ENCODE results near the gene METTL26. TPM values are rescaled to one million over a fixed set of nuclear protein-coding genes. Genes with fewer than 3 reads are reported as not detected.
A peak's percentile ranks its signal among the peaks of the same experiment; 100 is the strongest.

METTL26 gene
- 30.5 and 94.1 TPM in 2 replicates for total RNA-seq (2011; cell fraction: chromatin; rRNA removed; ENCODE audit: low replicate concordance)
- 171 and 175 TPM in 2 replicates for total RNA-seq (2011; cell fraction: nucleolus; rRNA removed)
- 71.2 and 82.5 TPM in 2 replicates for total RNA-seq (2011; cell fraction: nucleoplasm; rRNA removed)
- 198 and 279 TPM in 2 replicates for total RNA-seq (2014; rRNA removed)
- total RNA-seq (2014; rRNA removed; fragmentation: Illumina TruSeq; extraction: Trizol), result 22.9 and 36.2 TPM in 2 replicates
- 75.4 and 76.5 TPM in 2 replicates for total RNA-seq (2015; rRNA removed; fragmentation: Illumina TruSeq; extraction: Trizol)
- total RNA-seq (2021), result 177 and 184 TPM in 2 replicates
- 105 and 115 TPM in 2 replicates for polyA plus RNA-seq (2011; rRNA removed)
- 139 and 392 TPM in 2 replicates for polyA plus RNA-seq (2011; cell fraction: cytosol; rRNA removed)
- 292 and 379 TPM in 2 replicates for polyA plus RNA-seq (2011; cell fraction: nucleus; rRNA removed)
- polyA plus RNA-seq (2012), result 145 and 152 TPM in 2 replicates
- polyA plus RNA-seq (2014; fragmentation: Illumina TruSeq; extraction: Trizol), result 80.9 and 91.6 TPM in 2 replicates
- polyA plus RNA-seq (2014; fragmentation: Nextera tagmentation; extraction: Ambion mirVana), result 10 to 100 TPM in 1 of 2 experiments, 1 to 10 TPM in 1; 7.3 to 11.6 TPM
- polyA plus RNA-seq (2014; rRNA removed), result 262 and 265 TPM in 2 replicates
- polyA minus RNA-seq (2011; rRNA and poly(A)+ RNA removed), result 8.4 and 17.6 TPM in 2 replicates
- 56.4 and 65.7 TPM in 2 replicates for polyA minus RNA-seq (2011; cell fraction: cytosol; rRNA and poly(A)+ RNA removed)
- polyA minus RNA-seq (2011; cell fraction: nucleus; rRNA and poly(A)+ RNA removed), result 80.4 and 108 TPM in 2 replicates
- percentile 83 among the genes with signal in this experiment for Bru-seq, nascent RNA
- BruChase-seq, experiment 1, labeled RNA remaining after a 2-hour chase, result percentile 66 among the genes with signal in this experiment
- percentile 69 among the genes with signal in this experiment for BruChase-seq, experiment 2, labeled RNA remaining after a 6-hour chase
- long read RNA-seq, experiment 1, transcript METTL26-203 (4 exons, 604 nt), result minor isoform, 32 of 227 reads
- long read RNA-seq, experiment 1, transcript METTL26-208 (5 exons, 518 nt), result minor isoform, 21 of 227 reads
- long read RNA-seq, experiment 1, transcript METTL26-206 (3 exons, 1,710 nt), result minor isoform, 25 of 227 reads
- long read RNA-seq, experiment 1, transcript METTL26-211 (5 exons, 588 nt), result major isoform, 50 of 227 reads
- long read RNA-seq, experiment 1, partial matches to known transcripts, result 42 of 227 reads
- long read RNA-seq, experiment 1, other reads (novel, unspliced or antisense), result 24 of 227 reads
- long read RNA-seq, experiment 2, transcript METTL26-203 (4 exons, 604 nt), result minor isoform, 13 of 135 reads
- long read RNA-seq, experiment 2, transcript METTL26-208 (5 exons, 518 nt), result minor isoform, 20 of 135 reads
- long read RNA-seq, experiment 2, transcript METTL26-211 (5 exons, 588 nt), result major isoform, 21 of 135 reads
- long read RNA-seq, experiment 2, transcript METTL26-201 (6 exons, 794 nt), result minor isoform, 8 of 135 reads
- long read RNA-seq, experiment 2, partial matches to known transcripts, result 4 of 135 reads
- long read RNA-seq, experiment 2, other reads (novel, unspliced or antisense), result 53 of 135 reads
- long read RNA-seq, experiment 3, transcript METTL26-202 (3 exons, 544 nt), result minor isoform, 23 of 183 reads
- long read RNA-seq, experiment 3, transcript METTL26-208 (5 exons, 518 nt), result minor isoform, 31 of 183 reads
- long read RNA-seq, experiment 3, transcript METTL26-203 (4 exons, 604 nt), result minor isoform, 27 of 183 reads
- long read RNA-seq, experiment 3, transcript METTL26-211 (5 exons, 588 nt), result major isoform, 43 of 183 reads
- long read RNA-seq, experiment 3, partial matches to known transcripts, result 5 of 183 reads
- long read RNA-seq, experiment 3, other reads (novel, unspliced or antisense), result 29 of 183 reads

DNA sequence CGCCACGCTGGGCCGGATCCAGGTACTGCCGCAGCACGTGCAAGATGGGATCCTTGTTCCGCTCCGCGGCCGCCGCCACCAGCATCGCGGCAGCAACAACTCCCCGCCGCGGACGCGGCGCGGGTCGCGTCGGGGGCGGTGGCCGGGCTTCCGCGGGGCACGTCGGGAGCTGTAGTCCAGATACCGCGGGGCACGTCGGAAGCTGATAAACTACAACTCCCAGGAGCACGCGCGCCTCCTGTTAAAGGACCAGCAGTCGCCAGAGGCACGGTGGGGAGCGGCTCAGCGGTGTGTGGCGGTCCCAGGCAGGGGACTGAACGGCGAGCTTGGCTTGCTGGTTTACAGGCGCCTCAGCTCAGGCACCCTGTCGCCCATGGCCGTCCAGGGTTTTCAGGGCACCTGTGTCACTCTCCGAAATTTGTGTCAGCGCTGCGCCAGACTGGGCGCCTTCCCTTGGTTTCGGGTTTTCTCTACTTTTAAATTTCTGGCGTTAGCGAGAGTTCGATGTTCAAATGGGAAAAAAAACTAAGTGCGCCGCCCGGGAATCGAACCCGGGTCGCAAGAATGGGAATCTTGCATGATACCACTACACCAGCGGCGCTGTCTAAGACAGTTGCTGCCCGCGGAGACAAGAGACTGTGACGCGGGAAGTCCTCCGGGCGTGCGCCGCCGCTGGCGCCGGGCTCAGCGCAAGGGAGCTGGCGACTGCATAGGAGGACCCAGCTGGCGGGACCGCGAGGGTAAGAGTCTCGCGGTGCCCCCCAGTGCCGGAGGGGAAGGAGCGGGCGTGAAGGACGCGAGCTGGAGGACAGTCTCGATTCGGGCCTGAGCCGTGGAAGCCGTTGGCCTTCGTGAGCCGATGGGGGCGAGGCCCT is at the start of gene METTL26:
Gene METTL26, minus strand, starts transcription at position 100 of the 875 bp plus-strand sequence. Its CDS starts 15 bp downstream, at position 85.
- peak within 1 kb of the TSS; percentile 87 for H3K4me3 ChIP-seq
- ChIA-PET POLR2A (interaction anchor here (0.6 to 2.2 kb wide), 19 partner anchors 9 to 1042 kb away, joined by 3 to 8 read pairs (median 3); partner anchors contain the start of genes NHLRC4 and RHOT2), CTCF (ENCODE audit: low intra/inter-chr PET ratio) (interaction anchor here (1.8 kb wide), 1 partner anchor 31 kb away, joined by 7 read pairs; the partner anchor contains the start of gene RHOT2)
- DNase-seq (ENCODE audit: extremely low read depth in 1 of 4, low spot score in 3 of 4) (peak; percentile 78 to 97 (median 86)), FAIRE-seq (peak; percentile 94), ATAC-seq (peak; percentile 87)
- peak within 1 kb of the TSS; percentile 93 for H3K27ac ChIP-seq (ENCODE audit: extremely low read depth, low read depth, low read length)
- H3K9me1 ChIP-seq (ENCODE audit: control insufficient read depth, insufficient read depth, low read length), result no peaks in the 10 kb centered on the region
- BruUV-seq (replicated peaks), result no TSS peak
- H4K20me1 ChIP-seq (replicated peaks; ENCODE audit: control insufficient read depth, insufficient read depth, low read length), result no peaks in the 10 kb centered on the region
- peaks cover 29% of the 10 kb centered on the region for H3K79me2 ChIP-seq (ENCODE audit: control insufficient read depth, insufficient read depth, low read length)
- H3K36me3 ChIP-seq (ENCODE audit: control insufficient read depth, insufficient read depth, low read length), result peaks cover 25% of the 10 kb centered on the region; the same call in 1 of the 3 replicates
- intact Hi-C loops (cut with micrococcal nuclease), result loop anchor here (2.0 to 5.0 kb wide), 2 partner anchors 14 to 41 kb away; partner anchors contain the start of gene RHBDL1
- WGBS (ENCODE audit: insufficient coverage, low coverage, missing lambda C conversion rate), result under 1% methylated on average over 90 of the region's 91 CpGs
- peaks cover 14 to 83% of the 10 kb centered on the region in 2 experiments; a peak in 4 of 5 replicates for H3K4me1 ChIP-seq (replicated peaks in 1 of 2; ENCODE audit: control insufficient read depth in 2 of 2, insufficient read depth in 2 of 2, low read length in 2 of 2)
- peak within 1 kb of the TSS; percentile 87 to 99 for H3K9ac ChIP-seq (ENCODE audit: insufficient read depth in 1 of 2, low read depth in 2 of 2, low read length in 2 of 2)
- no peaks in the 10 kb centered on the region for H3K27me3 ChIP-seq (ENCODE audit: control insufficient read depth in 2 of 2, insufficient read depth in 2 of 2, low read length in 2 of 2)
- H3K4me2 ChIP-seq (ENCODE audit: insufficient read depth, low read length), result peak within 1 kb of the TSS; percentile 92
- in situ Hi-C loops (cut with MboI), result no loop called here
- H2AFZ ChIP-seq (ENCODE audit: low read depth, low read length), result peak within 1 kb of the TSS; percentile 97
- H3K9me3 ChIP-seq (replicated peaks; ENCODE audit: control insufficient read depth, insufficient read depth, low read depth, low read length), result no peaks in the 10 kb centered on the region
- peak; percentile 73; the same call in 1 of the 2 replicates for TF ChIP-seq TARDBP (IDR thresholded peaks at IDR 0.05)
- peak; percentile 9 to 41; a peak in 2 of 4 replicates for TF ChIP-seq RAD21 (CRISPR knock-in tag; conservative IDR thresholded peaks at IDR 0.05 in 1 of 2, IDR thresholded peaks at IDR 0.05 in 1 of 2)
- TF ChIP-seq CBX3 (IDR thresholded peaks at IDR 0.05; ENCODE audit: borderline replicate concordance in 1 of 2, low read length in 2 of 2), result peak in 1 of 2 experiments; percentile 49; a peak in 1 of 3 replicates
- no peak for TF ChIP-seq ZNF449 (CRISPR knock-in tag; IDR thresholded peaks at IDR 0.05)
- TF ChIP-seq ZFPM2 (CRISPR knock-in tag; IDR thresholded peaks at IDR 0.05), result no peak
- no peak for TF ChIP-seq RHOXF2B (CRISPR knock-in tag; conservative IDR thresholded peaks at IDR 0.05)
- no peak for TF ChIP-seq MED1 (CRISPR knock-in tag; IDR thresholded peaks at IDR 0.05; ENCODE audit: borderline replicate concordance)
- TF ChIP-seq, protein P1, sequence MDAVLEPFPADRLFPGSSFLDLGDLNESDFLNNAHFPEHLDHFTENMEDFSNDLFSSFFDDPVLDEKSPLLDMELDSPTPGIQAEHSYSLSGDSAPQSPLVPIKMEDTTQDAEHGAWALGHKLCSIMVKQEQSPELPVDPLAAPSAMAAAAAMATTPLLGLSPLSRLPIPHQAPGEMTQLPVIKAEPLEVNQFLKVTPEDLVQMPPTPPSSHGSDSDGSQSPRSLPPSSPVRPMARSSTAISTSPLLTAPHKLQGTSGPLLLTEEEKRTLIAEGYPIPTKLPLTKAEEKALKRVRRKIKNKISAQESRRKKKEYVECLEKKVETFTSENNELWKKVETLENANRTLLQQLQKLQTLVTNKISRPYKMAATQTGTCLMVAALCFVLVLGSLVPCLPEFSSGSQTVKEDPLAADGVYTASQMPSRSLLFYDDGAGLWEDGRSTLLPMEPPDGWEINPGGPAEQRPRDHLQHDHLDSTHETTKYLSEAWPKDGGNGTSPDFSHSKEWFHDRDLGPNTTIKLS (IDR thresholded peaks at IDR 0.05; ENCODE audit: borderline replicate concordance, low read depth), result peak; percentile 94
